IMR-90 (cell line): Measurements from ENCODE around the gene NES. TPM values are rescaled to one million over a fixed set of nuclear protein-coding genes. Genes with fewer than 3 reads are reported as not detected.

Experiments used
- ATAC-seq: fragments of 200-7000 bp; cut with Tn5 transposase; 2 replicates; pipeline ENCODE4 v1.9.1; 2020; ENCODE audit warnings: low read depth, mild to moderate bottlenecking, moderate library complexity
- BruUV-seq: library from RNA; stranded (reverse); fragments of 400-500 nt; replicated peaks from 2 replicates; lab custom pipeline; 2021; lab: Mats Ljungman, UMichigan
- CTCF ChIA-PET: fragments of 300-600 bp; formaldehyde crosslinking; extraction: SDS; loops from one replicate; lab custom pipeline; 2021; ENCODE audit warnings: antibody characterized with exemption; lab: Yijun Ruan, JAX
- POLR2A ChIA-PET: fragments of 300-600 bp; sonication (Branson Sonifier 250); formaldehyde crosslinking; loops from one replicate; lab custom pipeline; 2022; ENCODE audit warnings: antibody characterized with exemption; ENCODE audit not compliant: unreplicated experiment; lab: Charles Lee
- DNase-seq: peaks from one replicate; pipeline ENCODE4 v3.0.0; 2013
- H2AFZ ChIP-seq: replicated peaks from 2 replicates; pipeline ENCODE3; 2013; ENCODE audit warnings: low read length, mild to moderate bottlenecking; ENCODE audit not compliant: poor library complexity
- H2AK5ac ChIP-seq: 2 replicates; pipeline ENCODE4 v1.6.1; 2013; ENCODE audit warnings: low read depth, low read length, inconsistent platforms
- H2AK9ac ChIP-seq: replicated peaks from 2 replicates; pipeline ENCODE3; 2013; ENCODE audit warnings: mild to moderate bottlenecking, low read depth, low read length, moderate library complexity; ENCODE audit not compliant: poor library complexity
- H2BK120ac ChIP-seq: 2 replicates; pipeline ENCODE4 v1.6.1; 2013; ENCODE audit warnings: low read depth, low read length, inconsistent platforms
- H2BK15ac ChIP-seq: 3 replicates; pipeline ENCODE4 v1.6.1; 2013; ENCODE audit warnings: low read depth, low read length, inconsistent platforms
- H2BK20ac ChIP-seq: 2 replicates; pipeline ENCODE4 v1.6.1; 2013; ENCODE audit warnings: low read depth, mild to moderate bottlenecking, inconsistent platforms, low read length, moderate library complexity
- H2BK5ac ChIP-seq: 2 replicates; pipeline ENCODE4 v1.6.1; 2013; ENCODE audit warnings: mild to moderate bottlenecking, low read depth, low read length, inconsistent platforms; ENCODE audit not compliant: poor library complexity, severe bottlenecking
- H3K14ac ChIP-seq: replicated peaks from 2 replicates; pipeline ENCODE4 v1.6.1; 2013; ENCODE audit warnings: low read depth, low read length, inconsistent platforms
- H3K18ac ChIP-seq: 2 replicates; pipeline ENCODE4 v1.6.1; 2013; ENCODE audit warnings: low read depth, low read length, control low read depth
- H3K23ac ChIP-seq: 2 replicates; pipeline ENCODE4 v1.6.1; 2013; ENCODE audit warnings: low read depth, low read length, inconsistent platforms
- H3K27ac ChIP-seq: 2 replicates; pipeline ENCODE4 v1.5.1; 2013; ENCODE audit warnings: mild to moderate bottlenecking, control low read depth, low read length; ENCODE audit not compliant: insufficient read depth
- H3K27me3 ChIP-seq: 2 replicates; pipeline ENCODE4 v1.6.1; 2013; ENCODE audit warnings: low read length; ENCODE audit not compliant: control insufficient read depth, insufficient read depth
- H3K36me3 ChIP-seq: 2 replicates; pipeline ENCODE4 v1.6.1; 2013; ENCODE audit warnings: low read length, mixed read lengths; ENCODE audit not compliant: control insufficient read depth, insufficient read depth
- H3K4ac ChIP-seq: 2 replicates; pipeline ENCODE4 v1.6.1; 2013; ENCODE audit warnings: low read depth, low read length, inconsistent platforms
- H3K4me1 ChIP-seq: 2 replicates; pipeline ENCODE4 v1.6.1; 2013; ENCODE audit warnings: low read length, mixed read lengths; ENCODE audit not compliant: control insufficient read depth, insufficient read depth
- H3K4me2 ChIP-seq: 2 replicates; pipeline ENCODE4 v1.6.1; 2013; ENCODE audit warnings: low read depth, mild to moderate bottlenecking, control low read depth, low read length, moderate library complexity
- H3K4me3 ChIP-seq: 2 replicates; pipeline ENCODE4 v1.5.1; 2013; ENCODE audit warnings: low read depth, mild to moderate bottlenecking, control low read depth, low read length, moderate library complexity; ENCODE audit not compliant: insufficient read depth
- H3K56ac ChIP-seq: 2 replicates; pipeline ENCODE4 v1.6.1; 2013; ENCODE audit warnings: low read length, inconsistent platforms; ENCODE audit not compliant: insufficient read depth; ENCODE audit errors: extremely low read depth
- H3K79me1 ChIP-seq, 2 experiments: 2 replicates each; pipeline ENCODE4 v1.6.1; 2013; ENCODE audit warnings: low read length in 2 of 2, inconsistent platforms in 1 of 2, low read depth in 1 of 2
- H3K9ac ChIP-seq: 2 replicates; pipeline ENCODE4 v1.6.1; 2013; ENCODE audit warnings: low read depth, low read length, control low read depth
- H3K9me1 ChIP-seq: 2 replicates; pipeline ENCODE4 v1.6.1; 2013; ENCODE audit warnings: low read length, inconsistent platforms; ENCODE audit not compliant: insufficient read depth
- H3K9me3 ChIP-seq: 2 replicates; pipeline ENCODE4 v1.6.1; 2013; ENCODE audit warnings: low read length; ENCODE audit not compliant: control insufficient read depth, insufficient read depth
- H4K20me1 ChIP-seq: 2 replicates; pipeline ENCODE4 v1.6.1; 2013; ENCODE audit warnings: low read length, inconsistent platforms; ENCODE audit not compliant: insufficient read depth
- H4K5ac ChIP-seq: 2 replicates; pipeline ENCODE4 v1.6.1; 2013; ENCODE audit warnings: mild to moderate bottlenecking, low read depth, low read length, control low read depth
- H4K8ac ChIP-seq, 2 experiments: 2 replicates each; pipeline ENCODE4 v1.6.1; 2013; ENCODE audit warnings: low read depth in 2 of 2, low read length in 2 of 2, control low read depth in 1 of 2, inconsistent platforms in 1 of 2
- H4K91ac ChIP-seq: 2 replicates; pipeline ENCODE4 v1.6.1; 2013; ENCODE audit warnings: low read depth, low read length, inconsistent platforms; ENCODE audit not compliant: insufficient read depth
- BHLHE40 ChIP-seq: fragments of 150-350 bp; IDR thresholded peaks from 2 replicates; pipeline ENCODE4 v1.6.1; 2016; ENCODE audit warnings: mild to moderate bottlenecking, low read depth, low read length
- CEBPB ChIP-seq: IDR thresholded peaks from 2 replicates; pipeline ENCODE4 v1.6.1; 2012; ENCODE audit warnings: low read depth, low read length, improper control_type of control experiment
- CHD1 ChIP-seq: IDR thresholded peaks from 2 replicates; pipeline ENCODE4 v1.6.1; 2012; ENCODE audit warnings: low read depth, low read length, improper control_type of control experiment
- ELK1 ChIP-seq: fragments of 150-350 bp; IDR thresholded peaks from 2 replicates; pipeline ENCODE4 v1.6.1; 2016; ENCODE audit warnings: low read depth, mild to moderate bottlenecking, low read length, moderate library complexity, borderline replicate concordance
- FOS ChIP-seq: fragments of 150-350 bp; IDR thresholded peaks from 2 replicates; pipeline ENCODE4 v1.6.1; 2016; ENCODE audit warnings: low read depth, low read length
- MAFK ChIP-seq: IDR thresholded peaks from 2 replicates; pipeline ENCODE4 v1.6.1; 2012; ENCODE audit warnings: low read depth, low read length, improper control_type of control experiment
- MAZ ChIP-seq: IDR thresholded peaks from 2 replicates; pipeline ENCODE4 v1.6.1; 2012; ENCODE audit warnings: low read depth, mild to moderate bottlenecking, low read length, improper control_type of control experiment, moderate library complexity, borderline replicate concordance
- MXI1 ChIP-seq: IDR thresholded peaks from 2 replicates; pipeline ENCODE4 v1.6.1; 2012; ENCODE audit warnings: low read depth, mild to moderate bottlenecking, low read length, moderate library complexity, borderline replicate concordance
- NFE2L2 ChIP-seq: fragments of 150-350 bp; IDR thresholded peaks from 2 replicates; pipeline ENCODE4 v1.6.1; 2016; ENCODE audit warnings: low read depth, mild to moderate bottlenecking, low read length
- RCOR1 ChIP-seq: IDR thresholded peaks from 2 replicates; pipeline ENCODE4 v1.6.1; 2012; ENCODE audit warnings: mild to moderate bottlenecking, low read length, improper control_type of control experiment; ENCODE audit not compliant: insufficient replicate concordance
- RFX5 ChIP-seq: IDR thresholded peaks from 2 replicates; pipeline ENCODE4 v1.8.0; 2012; ENCODE audit warnings: low read depth, mild to moderate bottlenecking, low read length, moderate library complexity
- SMC3 ChIP-seq: fragments of 150-350 bp; IDR thresholded peaks from 2 replicates; pipeline ENCODE4 v1.6.1; 2016; ENCODE audit warnings: low read depth, mild to moderate bottlenecking, antibody characterized with exemption, low read length, moderate library complexity
- WGBS, 2 experiments: methylation state at CpG; one replicate each; pipeline versions ENCODE4 v1.1.5 to v1.1.7; 2013; ENCODE audit warnings: missing lambda C conversion rate in 2 of 2; ENCODE audit not compliant: insufficient read length in 1 of 2; ENCODE audit errors: extremely low coverage in 2 of 2; 5-methylcytosine and 5-hydroxymethylcytosine counted together
- dilution Hi-C: fragments of 300-500 bp; cut with HindIII; formaldehyde crosslinking; loops from one replicate; pipeline ENCODE4 v1.14.3; 2018; ENCODE audit warnings: low sequenced_read_pairs; ENCODE audit not compliant: unreplicated experiment
- in situ Hi-C: fragments of 300-500 bp; cut with MboI; formaldehyde crosslinking; loops from 3 replicates; pipeline ENCODE4 v1.14.3; 2019; ENCODE audit warnings: low sequenced_read_pairs, inconsistent platforms, mixed read lengths
- intact Hi-C: fragments of 100-400 bp; cut with micrococcal nuclease; formaldehyde crosslinking; loops from 2 replicates; pipeline ENCODE4 v1.10.0; 2022
- polyA plus RNA-seq, 3 experiments: library from polyadenylated mRNA; depleted of rRNA; stranded (reverse); fragments of >200 nt; gene quantifications; 2 replicates each; pipeline ENCODE4 v1.2.3, GENCODE V29; 2012; ENCODE audit warnings: low replicate concordance in 1 of 3
- total RNA-seq: library from RNA; depleted of rRNA; stranded (reverse); fragments of >200 nt; gene quantifications from 2 replicates; pipeline ENCODE4 v1.2.3, GENCODE V29; 2012
- TF ChIP-seq, protein P1 (sequence below): conservative IDR thresholded peaks from 2 replicates; pipeline ENCODE4 v1.5.1; 2012; ENCODE audit warnings: mild to moderate bottlenecking, low read depth, low read length, improper control_type of control experiment
- TF ChIP-seq, protein P2 (sequence below): fragments of 150-350 bp; IDR thresholded peaks from 2 replicates; pipeline ENCODE4 v1.6.1; 2017; ENCODE audit warnings: mild to moderate bottlenecking, antibody characterized with exemption, low read length, low read depth

The NES gene
- total and polyA plus RNA-seq, 2 of the 4 experiments (the other 2 are of a cell fraction) = 25.3 to 40.1 TPM

GRCh38 chr1:156704930-156705320 is 27.7 kb upstream of the NES start:
- H3K56ac ChIP-seq = no peak overlapping the region
- H3K18ac ChIP-seq = no peak overlapping the region
- H3K4ac ChIP-seq = peak overlapping the region; percentile 8; the same call in 1 of the 2 replicates
- POLR2A ChIA-PET = no interaction called here
- H3K4me3 ChIP-seq = 0 out of 2 replicates have a peak overlapping the region, but pooled peaks have one; percentile 3
- H4K5ac ChIP-seq = no peak overlapping the region
- 0% methylated on average over 20 of the region's 29 CpGs; no CpG with 5 or more reads in 1 of the 2 experiments for WGBS, 2 experiments
- ATAC-seq (peak; percentile 37), DNase-seq (peak; percentile 75)
- CTCF ChIA-PET = interaction anchor here (1.3 to 6.9 kb wide), 2 partner anchors 15 to 46 kb away, joined by 4 to 54 read pairs; partner anchors contain the start of gene HDGF
- H2BK5ac ChIP-seq = no peak overlapping the region
- H2BK20ac ChIP-seq = no peak overlapping the region
- H3K4me1 ChIP-seq = peaks cover 40% of the 10 kb centered on the region
- H3K9me3 ChIP-seq = no peaks in the 10 kb centered on the region
- no peak overlapping the region; the same call in 1 of the 2 replicates for H4K91ac ChIP-seq
- peak overlapping the region; percentile 71 to 77; a peak in 2 of 4 replicates for H4K8ac ChIP-seq
- H3K79me1 ChIP-seq = no peaks in the 10 kb centered on the region
- peak overlapping the region; percentile 51 for H3K4me2 ChIP-seq
- H2AFZ ChIP-seq = peak overlapping the region; percentile 64
- no peak overlapping the region; the same call in 1 of the 2 replicates for H3K23ac ChIP-seq
- no peaks in the 10 kb centered on the region for H4K20me1 ChIP-seq
- no TSS peak for BruUV-seq
- H2AK9ac ChIP-seq = peak overlapping the region; percentile 47
- H3K9ac ChIP-seq = no peak overlapping the region
- TF ChIP-seq, protein P1, sequence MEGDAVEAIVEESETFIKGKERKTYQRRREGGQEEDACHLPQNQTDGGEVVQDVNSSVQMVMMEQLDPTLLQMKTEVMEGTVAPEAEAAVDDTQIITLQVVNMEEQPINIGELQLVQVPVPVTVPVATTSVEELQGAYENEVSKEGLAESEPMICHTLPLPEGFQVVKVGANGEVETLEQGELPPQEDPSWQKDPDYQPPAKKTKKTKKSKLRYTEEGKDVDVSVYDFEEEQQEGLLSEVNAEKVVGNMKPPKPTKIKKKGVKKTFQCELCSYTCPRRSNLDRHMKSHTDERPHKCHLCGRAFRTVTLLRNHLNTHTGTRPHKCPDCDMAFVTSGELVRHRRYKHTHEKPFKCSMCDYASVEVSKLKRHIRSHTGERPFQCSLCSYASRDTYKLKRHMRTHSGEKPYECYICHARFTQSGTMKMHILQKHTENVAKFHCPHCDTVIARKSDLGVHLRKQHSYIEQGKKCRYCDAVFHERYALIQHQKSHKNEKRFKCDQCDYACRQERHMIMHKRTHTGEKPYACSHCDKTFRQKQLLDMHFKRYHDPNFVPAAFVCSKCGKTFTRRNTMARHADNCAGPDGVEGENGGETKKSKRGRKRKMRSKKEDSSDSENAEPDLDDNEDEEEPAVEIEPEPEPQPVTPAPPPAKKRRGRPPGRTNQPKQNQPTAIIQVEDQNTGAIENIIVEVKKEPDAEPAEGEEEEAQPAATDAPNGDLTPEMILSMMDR = no peak
- TF ChIP-seq RCOR1 (no peak), ELK1 (no peak), MAFK (no peak), MAZ (peak; percentile 71; the same call in 1 of the 2 replicates), BHLHE40 (peak; percentile 84), CHD1 (0 out of 2 replicates have a peak, but pooled peaks have one; percentile 43), CEBPB (no peak), SMC3 (no peak), NFE2L2 (no peak), MXI1 (no peak), RFX5 (no peak), FOS (peak; percentile 89)
- TF ChIP-seq, protein P2, sequence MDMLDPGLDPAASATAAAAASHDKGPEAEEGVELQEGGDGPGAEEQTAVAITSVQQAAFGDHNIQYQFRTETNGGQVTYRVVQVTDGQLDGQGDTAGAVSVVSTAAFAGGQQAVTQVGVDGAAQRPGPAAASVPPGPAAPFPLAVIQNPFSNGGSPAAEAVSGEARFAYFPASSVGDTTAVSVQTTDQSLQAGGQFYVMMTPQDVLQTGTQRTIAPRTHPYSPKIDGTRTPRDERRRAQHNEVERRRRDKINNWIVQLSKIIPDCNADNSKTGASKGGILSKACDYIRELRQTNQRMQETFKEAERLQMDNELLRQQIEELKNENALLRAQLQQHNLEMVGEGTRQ = no peak
- peaks cover 5% of the 10 kb centered on the region for H3K27me3 ChIP-seq
- H3K9me1 ChIP-seq = peaks cover under 1% of the 10 kb centered on the region; the same call in 1 of the 2 replicates
- 0 out of 2 replicates have a peak overlapping the region, but pooled peaks have one; percentile 47 for H2BK120ac ChIP-seq
- no peaks in the 10 kb centered on the region for H3K36me3 ChIP-seq
- intact Hi-C loops (loop anchor here (1.0 kb wide), 1 partner anchor 16 kb away; no protein-coding TSS in a partner anchor), in situ Hi-C loops (no loop called here), dilution Hi-C loops (no loop called here)
- H2AK5ac ChIP-seq = 0 out of 2 replicates have a peak overlapping the region, but pooled peaks have one; percentile 44
- H3K14ac ChIP-seq = 0 out of 2 replicates have a peak overlapping the region, but pooled peaks have one; percentile 25
- H2BK15ac ChIP-seq = no peak overlapping the region
- no peak overlapping the region; the same call in 1 of the 2 replicates for H3K27ac ChIP-seq
